GM23338 (cell line): ENCODE measurements around the gene CFAP58. TPM values are rescaled to one million over a fixed set of nuclear protein-coding genes. Genes with fewer than 3 reads are reported as not detected.

Source experiments
- ATAC-seq: fragments of 200-7000 bp; cut with Tn5 transposase; 3 replicates; pipeline ENCODE4 v1.9.1; 2020
- DNase-seq: peaks from one replicate; pipeline ENCODE4 v3.0.0-alpha.2; 2015; ENCODE audit warnings: low spot score
- H2AFZ ChIP-seq: fragments of 200-600 bp; sonication (generic); 2 replicates; pipeline ENCODE4 v1.8.0; 2016; ENCODE audit warnings: antibody characterized with exemption, mild to moderate bottlenecking, moderate library complexity
- H3F3A ChIP-seq: fragments of 200-600 bp; sonication (generic); replicated peaks from 2 replicates; pipeline ENCODE4 v1.8.0; 2017; ENCODE audit warnings: antibody characterized with exemption, mixed run types, low read depth
- H3K27ac ChIP-seq: fragments of 200-600 bp; sonication (generic); 2 replicates; pipeline ENCODE4 v1.6.1; 2016; ENCODE audit warnings: low read depth
- H3K27me3 ChIP-seq: fragments of 200-600 bp; sonication (generic); 2 replicates; pipeline ENCODE4 v1.8.0; 2016; ENCODE audit warnings: mild to moderate bottlenecking, mixed run types, moderate library complexity; ENCODE audit not compliant: insufficient read depth
- H3K36me3 ChIP-seq: fragments of 200-600 bp; sonication (generic); 2 replicates; pipeline ENCODE4 v1.8.0; 2016; ENCODE audit warnings: mild to moderate bottlenecking; ENCODE audit not compliant: insufficient read depth
- H3K4me1 ChIP-seq: fragments of 200-600 bp; sonication (generic); 2 replicates; pipeline ENCODE4 v1.8.0; 2016; ENCODE audit warnings: mild to moderate bottlenecking, moderate library complexity; ENCODE audit not compliant: insufficient read depth
- H3K4me2 ChIP-seq: fragments of 200-600 bp; sonication (generic); 2 replicates; pipeline ENCODE4 v1.7.1; 2017; ENCODE audit warnings: mixed run types
- H3K4me3 ChIP-seq: fragments of 200-600 bp; sonication (generic); 2 replicates; pipeline ENCODE4 v1.6.1; 2016; ENCODE audit warnings: mixed run types
- H3K79me2 ChIP-seq: fragments of 200-600 bp; sonication (generic); replicated peaks from 2 replicates; pipeline ENCODE4 v1.8.0; 2017; ENCODE audit warnings: mild to moderate bottlenecking; ENCODE audit not compliant: insufficient read depth
- H3K9me2 ChIP-seq: fragments of 200-600 bp; sonication (generic); 2 replicates; pipeline ENCODE4 v1.8.0; 2017; ENCODE audit not compliant: insufficient read depth
- H4K20me1 ChIP-seq: fragments of 200-600 bp; sonication (generic); replicated peaks from 2 replicates; pipeline ENCODE4 v1.8.0; 2017; ENCODE audit warnings: mild to moderate bottlenecking; ENCODE audit not compliant: insufficient read depth
- H3K27ac Mint-ChIP-seq: 2 replicates; pipeline ENCODE4 v1.8.0; 2020; ENCODE audit warnings: inconsistent platforms, mild to moderate bottlenecking, moderate library complexity, mixed read lengths
- H3K27me3 Mint-ChIP-seq: 3 replicates; pipeline ENCODE4 v1.8.0; 2022; ENCODE audit warnings: low read depth, mild to moderate bottlenecking, moderate library complexity, mixed read lengths, inconsistent platforms; ENCODE audit not compliant: insufficient read depth, poor library complexity
- H3K36me3 Mint-ChIP-seq: 3 replicates; pipeline ENCODE4 v1.8.0; 2021; ENCODE audit warnings: low read depth, mild to moderate bottlenecking, inconsistent platforms, moderate library complexity, mixed read lengths
- H3K4me1 Mint-ChIP-seq: 3 replicates; pipeline ENCODE4 v1.8.0; 2020; ENCODE audit warnings: mild to moderate bottlenecking, inconsistent platforms, mixed read lengths
- H3K4me3 Mint-ChIP-seq: 3 replicates; pipeline ENCODE4 v1.8.0; 2021; ENCODE audit warnings: moderate library complexity, mild to moderate bottlenecking, inconsistent platforms, mixed read lengths
- H3K9me3 Mint-ChIP-seq: 3 replicates; pipeline ENCODE4 v1.8.0; 2020; ENCODE audit warnings: moderate library complexity, mild to moderate bottlenecking, inconsistent platforms, mixed read lengths
- CTCF ChIP-seq, 2 experiments: fragments of 200-600 bp in 1 of 2; sonication (generic) in 1 of 2; conservative IDR thresholded peaks; 2 replicates each; pipeline versions ENCODE4 v1.5.1 to v1.6.1; 2016 to 2017; ENCODE audit warnings: antibody characterized with exemption in 2 of 2, low read depth in 2 of 2, mild to moderate bottlenecking in 2 of 2, moderate library complexity in 1 of 2
- ETS1 ChIP-seq: IDR thresholded peaks from 2 replicates; pipeline ENCODE4 v1.6.1; 2016; ENCODE audit warnings: antibody characterized with exemption
- NANOG ChIP-seq: IDR thresholded peaks from 2 replicates; pipeline ENCODE4 v1.6.1; 2016; ENCODE audit warnings: antibody characterized with exemption, borderline replicate concordance
- ZNF331 ChIP-seq: fragments of 250-450 bp; sonication (Bioruptor Pico); IDR thresholded peaks from 2 replicates; pipeline ENCODE4 v1.5.0; 2020; ENCODE audit warnings: low read depth, mild to moderate bottlenecking, moderate library complexity
- ZNF462 ChIP-seq: fragments of 250-450 bp; sonication (Bioruptor Pico); IDR thresholded peaks from 2 replicates; pipeline ENCODE4 v1.5.0; 2020; ENCODE audit warnings: mild to moderate bottlenecking, moderate library complexity
- polyA plus RNA-seq: library from polyadenylated mRNA; unstranded; fragments of >200 nt; fragmentation: Nextera tagmentation; extraction: Ambion mirVana; gene quantifications from 2 replicates; pipeline ENCODE4 v1.2.1, GENCODE V29; 2016
- total RNA-seq: library from RNA; depleted of rRNA; stranded (reverse); fragments of >200 nt; shearing (Covaris generic); gene quantifications from 2 replicates; pipeline ENCODE4 v1.2.3, GENCODE V29; 2014

CFAP58 gene
- total and polyA plus RNA-seq, 2 experiments from 2014 or later, result 0.63 to 0.89 TPM

GRCh38 chr10:104321226-104321625 is 32.4 kb upstream of the CFAP58 start (continued):
- no peak for TF ChIP-seq ZNF462 (CRISPR knock-in tag)
- no peak for TF ChIP-seq NANOG
- no peak for TF ChIP-seq CTCF (conservative IDR thresholded peaks at IDR 0.05; ENCODE audit: low read depth in 2 of 2)

GRCh38 chr10:104321725-104322415 is 31.8 kb upstream of the CFAP58 start:
- H3K79me2 ChIP-seq, result peaks cover 99% of the 10 kb centered on the region
- Mint-ChIP-seq H3K4me3 (no peak overlapping the region), H3K9me3 (no peaks in the 10 kb centered on the region; the same call in 2 of the 3 replicates)
- TF ChIP-seq ZNF462 (CRISPR knock-in tag), result no peak
- TF ChIP-seq ETS1, result no peak
- TF ChIP-seq ZNF331 (CRISPR knock-in tag), result no peak

More at GRCh38 chr10:104321725-104322415, 31.8 kb upstream of the CFAP58 start:
- Histone ChIP-seq H3K4me2 (peak overlapping the region; percentile 64; the same call in 1 of the 2 replicates), H3K27ac (no peak overlapping the region), H3K4me3 (peak overlapping the region; percentile 26; the same call in 1 of the 2 replicates), H3K36me3 (no peaks in the 10 kb centered on the region), H3F3A (no peaks in the 10 kb centered on the region), H4K20me1 (peaks cover 13% of the 10 kb centered on the region; the same call in 1 of the 2 replicates), H3K4me1 (peaks cover 62% of the 10 kb centered on the region), H3K9me2 (0 out of 2 replicates have a peak, but pooled peaks cover 2% of the 10 kb centered on the region), H3K27me3 (no peaks in the 10 kb centered on the region), H2AFZ (no peak overlapping the region)
- Mint-ChIP-seq H3K4me1 (peaks cover 84% of the 10 kb centered on the region), H3K36me3 (peaks cover 37% of the 10 kb centered on the region), H3K27ac (peak overlapping the region; percentile 33), H3K27me3 (peaks cover 14% of the 10 kb centered on the region)
- ATAC-seq (no peak), DNase-seq (no peak)
